NT2/D1 (cell line): ENCODE measurements around the gene BMP15.

Experiments
- YY1 ChIP-seq: IDR thresholded peaks from 2 replicates; pipeline ENCODE4 v1.6.1; 2011; ENCODE audit not compliant: insufficient read length, insufficient read depth
- ZNF274 ChIP-seq: IDR thresholded peaks from 2 replicates; pipeline ENCODE4 v1.6.1; 2011; ENCODE audit warnings: mild to moderate bottlenecking, low read depth, low read length

GRCh38 chrX:50893047-50893446, 17.5 kb upstream of the BMP15 start:
- TF ChIP-seq ZNF274 (no peak), YY1 (no peak)
